Stimulated activated memory B cell treated with anti-CD40 and anti-IgM and Interleukin-4, amounts not matched to agents 10 μg/mL and 1 μg/mL and 100 μg/mL, for 72 hours (primary cell): Measurements from ENCODE around the gene AMPD2.
"Not testable (repeated sequence)": the region's sequence is repeated elsewhere in the genome, so short reads cannot be mapped to it uniquely, and the experiment has no call there.

Experiments
- ATAC-seq: fragments of 150-1000 bp; cut with Tn5 transposase; 2 replicates; pipeline ENCODE4 v1.10.0; 2021
- H3K27ac Mint-ChIP-seq: one replicate; pipeline ENCODE4 v1.8.0; 2022; ENCODE audit warnings: mild to moderate bottlenecking, mixed read lengths
- H3K27me3 Mint-ChIP-seq: one replicate; pipeline ENCODE4 v1.8.0; 2022; ENCODE audit warnings: mixed read lengths
- H3K36me3 Mint-ChIP-seq: one replicate; pipeline ENCODE4 v1.8.0; 2022; ENCODE audit warnings: mixed read lengths
- H3K4me1 Mint-ChIP-seq: one replicate; pipeline ENCODE4 v1.8.0; 2022; ENCODE audit warnings: mixed read lengths
- H3K4me3 Mint-ChIP-seq: one replicate; pipeline ENCODE4 v1.8.0; 2022; ENCODE audit warnings: mild to moderate bottlenecking, moderate library complexity, mixed read lengths
- H3K9me3 Mint-ChIP-seq: one replicate; pipeline ENCODE4 v1.8.0; 2022; ENCODE audit warnings: mixed read lengths

AMPD2 gene

DNA sequence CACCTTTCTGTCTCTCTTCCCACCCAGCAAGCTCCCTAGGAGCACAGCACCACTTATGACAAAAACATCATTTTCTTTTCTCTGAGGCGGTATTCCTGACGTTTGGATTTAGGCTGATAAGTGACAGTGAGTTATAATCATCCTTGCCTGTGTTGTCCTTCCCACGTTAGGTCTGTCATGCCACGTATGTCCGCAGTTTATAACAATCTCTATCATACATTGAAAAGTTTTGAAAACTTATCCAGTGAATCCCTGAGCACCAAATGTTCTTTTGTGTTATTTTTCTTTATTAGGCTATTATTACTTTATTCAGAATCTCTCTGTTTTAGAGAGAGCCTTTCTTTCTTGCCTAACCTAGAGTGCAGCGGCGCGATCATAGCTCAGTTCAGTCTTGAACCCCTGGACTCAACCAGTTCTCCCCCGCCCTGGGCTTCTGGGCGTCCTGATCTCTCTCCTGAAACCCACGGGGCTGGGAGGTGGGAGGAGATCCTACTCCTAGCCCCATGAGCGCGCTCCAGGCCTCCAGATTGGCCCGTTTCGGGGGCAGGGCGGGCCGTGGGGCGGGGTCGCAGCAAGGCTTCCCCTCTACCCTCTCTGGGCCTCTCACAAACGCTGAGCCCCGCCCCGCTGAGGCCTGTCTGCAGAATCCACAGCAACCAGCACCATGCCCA lies 48.0 kb downstream of the AMPD2 start, which contains the start of gene GSTM2:
Gene GSTM2 (plus strand): TSS at position 606 of the 671 bp plus-strand sequence. CDS start 59 bp downstream, at position 665.
- no peaks in the 10 kb centered on the region for H3K9me3 Mint-ChIP-seq
- H3K4me3 Mint-ChIP-seq, result peak within 1 kb of the TSS; percentile 68
- peak within 1 kb of the TSS; percentile 52 for H3K27ac Mint-ChIP-seq
- no peaks in the 10 kb centered on the region for H3K27me3 Mint-ChIP-seq
- peak; percentile 94 for ATAC-seq
- peaks cover 17% of the 10 kb centered on the region for H3K4me1 Mint-ChIP-seq
- peaks cover 6% of the 10 kb centered on the region for H3K36me3 Mint-ChIP-seq

DNA sequence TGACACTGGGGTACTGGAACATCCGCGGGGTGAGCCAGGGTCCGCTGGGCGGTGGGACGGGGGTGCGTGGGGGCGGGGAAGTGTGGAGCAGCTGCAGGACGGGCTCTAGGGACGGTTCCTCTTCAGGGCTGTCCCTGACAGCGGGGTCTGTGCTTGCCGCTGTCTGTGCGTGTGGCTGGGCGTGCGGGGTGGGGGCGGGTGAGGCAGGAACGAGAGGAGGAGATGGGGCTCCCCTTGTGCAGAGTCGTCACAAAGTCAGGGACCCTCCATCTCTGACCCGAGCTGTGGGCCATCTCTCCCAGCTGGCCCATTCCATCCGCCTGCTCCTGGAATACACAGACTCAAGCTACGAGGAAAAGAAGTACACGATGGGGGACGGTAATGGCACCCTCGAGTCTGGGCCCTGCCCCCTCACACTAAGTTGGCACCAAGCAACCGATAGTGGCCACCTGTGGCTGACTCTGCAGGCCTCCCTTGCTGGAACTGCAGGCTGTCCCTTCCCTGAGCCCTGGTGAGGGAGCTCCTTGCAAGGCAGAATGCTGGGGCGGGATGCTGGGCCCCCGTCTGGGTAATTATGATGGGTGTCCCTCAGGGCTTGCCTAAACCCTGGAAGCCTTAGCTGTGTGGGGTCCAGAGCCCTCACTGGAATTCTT lies 48.6 kb downstream of the AMPD2 start:
- ATAC-seq, result peak; percentile 21
- Mint-ChIP-seq H3K4me3 (peak overlapping the region; percentile 68), H3K4me1 (peaks cover 17% of the 10 kb centered on the region), H3K36me3 (peaks cover 11% of the 10 kb centered on the region), H3K9me3 (no peaks in the 10 kb centered on the region), H3K27ac (peak overlapping the region; percentile 52), H3K27me3 (no peaks in the 10 kb centered on the region)

DNA sequence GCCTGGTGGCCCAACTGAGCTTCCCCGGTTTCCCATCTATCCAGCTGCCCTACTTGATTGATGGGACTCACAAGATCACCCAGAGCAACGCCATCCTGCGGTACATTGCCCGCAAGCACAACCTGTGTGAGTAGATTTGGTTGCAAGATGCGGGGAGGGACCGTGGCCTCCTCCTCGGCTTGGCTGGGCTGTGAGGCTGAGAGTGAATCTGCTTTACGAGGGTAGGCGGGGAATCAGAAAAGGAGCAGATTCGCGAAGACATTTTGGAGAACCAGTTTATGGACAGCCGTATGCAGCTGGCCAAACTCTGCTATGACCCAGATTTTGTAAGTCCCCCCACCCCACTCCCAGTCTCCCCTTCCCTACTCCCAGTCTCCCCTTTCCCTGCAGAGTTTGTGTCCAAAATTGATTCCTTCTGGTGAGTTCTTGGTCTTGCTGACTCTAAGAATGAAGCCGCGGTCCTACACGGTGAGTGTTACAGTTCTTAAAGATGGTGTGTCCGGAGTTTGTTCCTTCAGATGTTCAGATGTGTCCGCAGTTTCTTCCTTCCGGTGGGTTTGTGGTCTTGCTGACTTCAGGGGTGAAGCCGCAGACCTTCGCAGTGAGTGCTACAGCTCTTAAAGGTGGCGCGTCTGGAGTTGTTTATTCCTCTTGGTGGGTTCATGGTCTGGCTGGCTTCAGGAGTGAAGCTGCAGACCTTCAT lies 49.8 kb downstream of the AMPD2 start:
- peak overlapping the region; percentile 35 for H3K4me3 Mint-ChIP-seq

DNA sequence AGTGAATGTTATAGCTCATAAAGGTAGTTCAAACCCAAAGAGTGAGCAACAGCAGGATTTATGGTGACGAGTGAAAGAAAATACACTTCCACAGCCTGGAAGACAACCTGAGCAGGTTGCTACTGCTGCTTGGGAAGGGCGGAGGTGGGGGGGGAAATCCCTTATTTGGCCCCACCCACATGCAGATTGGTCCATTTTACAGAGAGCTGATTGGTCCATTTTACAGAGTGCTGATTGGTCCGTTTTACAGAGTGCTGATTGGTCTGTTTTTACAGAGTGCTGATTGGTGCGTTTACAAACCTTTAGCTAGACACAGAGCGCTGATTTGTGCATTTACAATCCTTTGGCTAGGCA lies 50.3 kb downstream of the AMPD2 start:
- not testable (repeated sequence) for ATAC-seq, H3K4me3 Mint-ChIP-seq, H3K27ac Mint-ChIP-seq, H3K27me3 Mint-ChIP-seq, H3K9me3 Mint-ChIP-seq
- peaks cover 12% of the 10 kb centered on the region for H3K36me3 Mint-ChIP-seq
- peaks cover 17% of the 10 kb centered on the region for H3K4me1 Mint-ChIP-seq

More for the DNA sequence above, 49.8 kb downstream of the AMPD2 start:
- H3K4me1 Mint-ChIP-seq, result peaks cover 17% of the 10 kb centered on the region
- H3K9me3 Mint-ChIP-seq, result no peaks in the 10 kb centered on the region
- no peak for ATAC-seq
- H3K27ac Mint-ChIP-seq, result no peak overlapping the region
- H3K27me3 Mint-ChIP-seq, result no peaks in the 10 kb centered on the region
- peaks cover 12% of the 10 kb centered on the region for H3K36me3 Mint-ChIP-seq

DNA sequence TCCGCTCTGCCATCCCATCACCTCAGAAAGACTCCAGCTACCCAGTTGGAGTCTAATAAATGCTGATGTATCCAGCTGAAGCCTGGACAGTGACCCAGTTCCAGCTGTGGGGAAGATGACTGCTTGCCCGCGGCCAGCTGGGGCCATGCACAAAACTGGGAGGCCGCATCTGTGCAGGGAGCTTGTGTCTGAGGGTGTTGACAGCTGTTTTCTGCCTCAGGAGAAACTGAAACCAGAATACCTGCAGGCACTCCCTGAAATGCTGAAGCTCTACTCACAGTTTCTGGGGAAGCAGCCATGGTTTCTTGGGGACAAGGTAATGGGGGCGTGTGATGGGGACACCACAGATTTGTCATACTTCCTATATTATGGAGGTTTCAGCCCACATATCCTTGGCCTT lies 51.4 kb downstream of the AMPD2 start:
- H3K9me3 Mint-ChIP-seq, result no peaks in the 10 kb centered on the region
- no peak overlapping the region for H3K27ac Mint-ChIP-seq

DNA sequence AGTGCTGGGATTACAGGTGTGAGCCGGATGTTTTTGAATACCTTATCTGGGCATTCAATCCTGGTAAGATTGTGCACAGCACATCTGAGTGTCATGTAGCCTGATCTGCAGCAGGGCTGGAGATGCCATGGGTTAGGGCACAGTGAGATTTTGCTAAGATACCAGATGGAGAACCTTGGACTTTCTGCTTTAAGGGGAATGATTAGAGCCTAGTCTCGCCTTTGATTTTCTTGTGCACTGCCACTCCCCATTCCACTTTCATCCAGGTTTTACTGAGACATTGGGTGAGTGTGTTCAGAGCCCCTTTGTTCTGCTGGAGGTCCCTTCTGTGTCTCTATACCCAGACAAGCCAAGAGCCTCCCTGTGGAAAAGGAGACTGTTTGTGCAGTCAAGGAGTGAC lies 54.2 kb downstream of the AMPD2 start:
- not testable (repeated sequence) for H3K4me1 Mint-ChIP-seq, ATAC-seq, H3K9me3 Mint-ChIP-seq, H3K4me3 Mint-ChIP-seq, H3K27ac Mint-ChIP-seq, H3K27me3 Mint-ChIP-seq
- H3K36me3 Mint-ChIP-seq, result peaks cover 12% of the 10 kb centered on the region

More for the DNA sequence above, 51.4 kb downstream of the AMPD2 start:
- H3K4me3 Mint-ChIP-seq, result no peak overlapping the region
- no peak for ATAC-seq
- H3K36me3 Mint-ChIP-seq, result peaks cover 12% of the 10 kb centered on the region
- H3K4me1 Mint-ChIP-seq, result peaks cover 17% of the 10 kb centered on the region
- H3K27me3 Mint-ChIP-seq, result no peaks in the 10 kb centered on the region

DNA sequence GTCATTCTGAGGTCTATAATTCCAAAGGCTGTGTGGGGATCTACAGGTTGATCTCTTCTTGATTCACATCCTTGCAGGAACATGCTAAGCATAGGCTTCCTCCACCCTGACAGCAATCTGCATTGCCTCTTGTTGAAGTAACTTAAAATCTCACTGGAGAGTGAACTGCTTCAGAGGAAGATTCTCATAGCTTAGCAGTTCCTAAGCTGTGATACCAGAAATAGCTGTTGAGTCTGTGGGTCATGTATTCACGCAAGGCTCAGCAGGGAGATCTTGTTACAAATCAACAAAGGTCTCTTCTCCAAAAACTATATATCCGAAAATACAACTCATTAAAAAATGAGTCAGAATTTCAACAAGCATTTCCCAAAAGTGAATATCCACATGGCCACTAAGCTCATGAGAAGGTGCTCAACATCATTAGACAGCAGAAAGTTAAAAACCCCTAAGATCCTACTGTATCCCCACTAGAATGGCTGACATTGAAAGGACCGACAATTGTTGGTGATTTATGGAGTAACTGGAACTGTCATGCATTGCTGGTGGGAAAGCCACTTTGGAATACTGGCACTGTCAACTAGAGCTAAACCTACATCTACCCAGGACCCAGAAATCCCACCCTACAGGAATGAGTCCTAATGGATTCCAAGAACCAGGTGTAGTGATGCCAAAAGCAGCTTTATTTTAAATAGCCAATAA lies 57.2 kb downstream of the AMPD2 start:
- H3K27ac Mint-ChIP-seq, H3K4me1 Mint-ChIP-seq, H3K9me3 Mint-ChIP-seq, H3K27me3 Mint-ChIP-seq, ATAC-seq, H3K36me3 Mint-ChIP-seq, H3K4me3 Mint-ChIP-seq: not testable (repeated sequence)

DNA sequence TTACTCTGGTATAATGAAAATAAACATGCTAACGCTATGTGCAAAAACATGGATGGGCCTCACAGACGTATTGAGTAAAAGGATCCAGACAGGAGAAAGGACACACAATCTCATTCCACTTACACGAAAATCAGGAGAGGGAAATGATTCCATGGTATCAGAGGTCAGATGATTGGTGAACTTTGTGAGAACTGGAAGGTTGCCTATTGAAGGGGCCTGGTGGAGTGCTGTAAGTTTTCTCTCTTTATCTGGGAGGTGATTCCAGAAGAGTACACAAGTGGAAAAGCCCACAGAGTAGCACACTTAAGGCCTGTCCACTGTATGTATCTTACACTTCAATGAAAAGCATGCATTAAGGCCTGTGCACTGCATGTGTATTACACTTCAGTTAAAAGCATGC lies 57.8 kb downstream of the AMPD2 start:
- no peak overlapping the region for H3K27ac Mint-ChIP-seq
- no peaks in the 10 kb centered on the region for H3K4me1 Mint-ChIP-seq

DNA sequence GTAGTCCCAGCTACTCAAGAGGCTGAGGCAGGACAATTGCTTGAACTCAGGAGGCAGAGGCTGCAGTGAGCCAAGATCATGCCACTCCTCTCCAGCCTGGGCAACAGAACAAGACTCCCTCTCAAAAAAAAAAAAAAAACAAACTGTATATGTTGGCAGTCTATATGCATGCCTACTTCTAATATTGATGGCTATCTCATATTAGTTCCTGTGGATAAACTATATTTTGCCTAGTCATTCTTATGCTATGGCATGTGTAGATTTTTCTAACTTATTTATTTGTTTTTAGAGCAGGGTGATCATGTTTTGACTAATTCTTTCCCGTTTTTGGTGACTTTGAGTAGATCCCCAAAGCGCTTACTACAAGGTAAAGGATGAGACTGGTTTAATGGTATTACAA lies 59.0 kb downstream of the AMPD2 start:
- not testable (repeated sequence) for H3K27me3 Mint-ChIP-seq, H3K27ac Mint-ChIP-seq, H3K9me3 Mint-ChIP-seq, H3K36me3 Mint-ChIP-seq, H3K4me3 Mint-ChIP-seq, H3K4me1 Mint-ChIP-seq, ATAC-seq

More for the DNA sequence above, 57.8 kb downstream of the AMPD2 start:
- Mint-ChIP-seq H3K4me3 (no peak overlapping the region), H3K27me3 (no peaks in the 10 kb centered on the region), H3K36me3 (peaks cover 6% of the 10 kb centered on the region), H3K9me3 (no peaks in the 10 kb centered on the region)
- ATAC-seq, result no peak
